GM19467 (cell line): Measurements from ENCODE around the gene PDCL2.
"Not testable (repeated sequence)": the region's sequence is repeated elsewhere in the genome, so short reads cannot be mapped to it uniquely, and the experiment has no call there.

Experiments
- ATAC-seq: cut with Tn5 transposase; IDR thresholded peaks from one replicate; pipeline ENCODE4 v1.9.1; 2021; ENCODE audit warnings: mild to moderate bottlenecking, moderate library complexity; ENCODE audit not compliant: unreplicated experiment

Gene PDCL2, protein sequence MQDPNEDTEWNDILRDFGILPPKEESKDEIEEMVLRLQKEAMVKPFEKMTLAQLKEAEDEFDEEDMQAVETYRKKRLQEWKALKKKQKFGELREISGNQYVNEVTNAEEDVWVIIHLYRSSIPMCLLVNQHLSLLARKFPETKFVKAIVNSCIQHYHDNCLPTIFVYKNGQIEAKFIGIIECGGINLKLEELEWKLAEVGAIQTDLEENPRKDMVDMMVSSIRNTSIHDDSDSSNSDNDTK

DNA sequence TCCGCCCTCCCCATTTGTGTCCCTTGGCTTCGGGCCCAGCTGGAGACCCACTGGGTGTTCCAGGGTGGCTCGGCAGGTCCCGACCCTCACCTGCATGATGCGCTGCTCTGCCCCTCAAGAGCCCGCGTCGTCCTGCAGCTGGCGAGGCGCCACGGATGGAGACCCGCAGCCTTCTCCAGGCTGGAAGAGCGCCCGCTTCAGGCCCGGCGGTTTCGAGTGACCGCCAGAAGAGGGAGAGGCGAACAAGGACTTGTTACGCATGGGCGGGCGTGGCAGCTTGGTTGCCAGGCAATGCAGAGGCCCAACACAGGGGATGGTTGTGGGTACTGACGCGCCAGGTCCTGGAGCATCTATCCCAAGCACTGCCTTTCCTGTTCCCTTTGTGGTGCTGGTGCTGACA, at the start of gene PDCL2:
Gene PDCL2, minus strand, starts transcription at position 232 of the 400 bp plus-strand sequence. Its CDS starts 136 bp downstream, at position 96.
- no peak for ATAC-seq

DNA sequence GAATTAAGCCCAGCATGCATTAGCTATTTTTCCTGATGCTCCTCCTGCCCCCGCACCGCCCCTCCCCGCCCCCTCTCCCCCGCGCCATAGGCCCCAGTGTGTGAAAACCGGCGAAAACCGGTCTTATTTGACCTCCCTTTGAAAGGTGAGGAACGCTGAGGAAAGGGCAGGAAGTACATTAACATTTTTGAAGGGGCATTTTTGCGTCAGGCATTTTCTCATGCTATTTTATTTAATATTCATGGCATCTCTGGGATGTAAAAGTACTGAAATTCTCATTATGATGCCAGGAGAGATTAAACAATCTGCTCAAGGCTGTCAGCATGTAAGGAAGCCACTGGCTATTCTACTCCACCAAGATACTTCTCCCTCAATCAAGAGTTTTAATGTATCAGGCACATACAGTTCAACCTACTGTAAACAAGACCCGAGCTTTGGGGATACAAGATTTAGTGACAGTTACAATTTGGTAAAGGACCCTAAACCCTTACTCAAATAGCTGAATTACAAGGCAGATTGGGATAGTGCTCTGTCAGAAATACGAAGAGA, 45.3 kb upstream of the PDCL2 start:
- ATAC-seq = no peak

DNA sequence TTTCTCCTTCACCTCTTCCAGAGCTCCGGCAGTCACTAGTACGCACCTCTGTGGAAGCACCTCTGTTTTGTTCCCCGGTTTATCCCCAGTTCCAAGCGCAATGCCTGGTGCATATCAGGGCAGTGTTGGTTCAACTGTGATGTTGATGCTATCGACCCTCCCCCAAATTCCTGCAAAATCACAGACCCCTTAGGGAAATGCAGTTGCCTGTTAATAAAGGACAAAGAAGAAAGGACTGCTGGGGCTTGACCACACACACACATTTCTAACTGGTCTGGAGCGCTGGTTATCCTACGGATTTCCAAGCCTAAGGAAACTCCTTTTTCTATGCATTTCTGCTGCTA, 44.6 kb upstream of the PDCL2 start:
- no peak for ATAC-seq

DNA sequence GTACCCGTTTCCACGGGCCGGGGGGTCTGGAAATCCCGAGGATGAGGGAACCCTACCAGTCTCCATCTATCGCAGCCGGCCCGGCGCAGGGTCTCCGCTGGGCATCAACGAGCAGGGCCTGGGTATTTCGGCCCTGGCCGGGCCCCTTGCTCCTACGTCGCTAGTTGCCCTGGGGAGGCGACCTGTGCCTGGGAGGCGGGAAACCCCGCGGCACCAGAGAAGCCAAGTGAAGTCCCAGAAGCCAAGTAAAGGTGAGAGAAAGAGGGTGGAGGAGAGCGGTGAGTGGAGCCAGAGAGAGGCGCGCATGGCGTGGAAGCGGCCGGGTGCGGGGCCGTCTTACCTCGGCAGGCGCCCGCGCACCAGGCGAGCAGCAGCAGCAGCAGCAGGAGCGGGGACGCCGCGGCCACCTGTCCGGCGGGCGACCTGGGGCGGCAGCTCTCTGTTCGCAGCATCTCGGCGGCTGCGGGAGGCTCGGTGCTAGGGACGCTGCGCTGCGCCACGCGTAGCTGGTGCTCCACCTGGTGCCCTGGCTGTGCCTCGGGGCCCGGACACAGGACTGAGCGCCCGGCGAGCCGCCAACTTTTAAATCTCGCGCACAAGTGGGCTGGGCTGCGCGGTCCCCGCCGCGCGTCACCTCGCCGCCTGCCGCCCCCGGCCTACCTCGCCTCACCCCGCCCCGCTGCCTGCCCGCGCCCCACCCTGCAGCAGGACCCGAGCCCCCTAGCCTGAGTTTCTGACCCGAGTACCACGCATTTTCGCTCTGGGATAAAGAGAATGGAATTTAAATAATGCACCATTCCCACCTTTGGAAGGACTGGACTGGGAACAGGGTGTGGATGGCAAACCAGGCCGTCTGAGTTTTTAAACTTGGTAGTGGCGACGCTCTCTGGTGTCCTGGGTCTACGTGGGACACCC, 44.0 kb upstream of the PDCL2 start, which contains the start of gene NMU:
Gene NMU, minus strand, starts transcription at position 558 of the 915 bp plus-strand sequence. Its CDS starts 106 bp downstream, at position 452.
- ATAC-seq = no peak

DNA sequence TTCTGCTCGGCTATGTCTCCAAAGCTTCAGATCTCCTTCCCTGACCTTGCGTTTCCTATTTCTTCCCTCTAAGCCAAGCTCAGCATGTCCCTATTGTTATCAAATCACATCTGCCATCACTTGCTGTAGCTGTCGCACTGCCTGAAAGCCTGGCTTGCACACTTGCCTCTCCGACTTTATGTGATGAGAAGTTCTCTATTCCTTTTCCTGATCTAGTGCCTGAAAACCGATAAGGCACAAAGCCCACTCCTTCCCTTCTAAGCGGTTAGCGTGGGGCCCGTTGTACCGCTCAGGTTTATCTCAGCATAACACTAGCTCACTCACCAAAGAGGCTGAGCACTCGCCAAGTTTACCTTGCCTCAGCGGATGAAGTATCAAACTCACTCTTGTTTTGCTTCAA, 43.2 kb upstream of the PDCL2 start:
- ATAC-seq = no peak

DNA sequence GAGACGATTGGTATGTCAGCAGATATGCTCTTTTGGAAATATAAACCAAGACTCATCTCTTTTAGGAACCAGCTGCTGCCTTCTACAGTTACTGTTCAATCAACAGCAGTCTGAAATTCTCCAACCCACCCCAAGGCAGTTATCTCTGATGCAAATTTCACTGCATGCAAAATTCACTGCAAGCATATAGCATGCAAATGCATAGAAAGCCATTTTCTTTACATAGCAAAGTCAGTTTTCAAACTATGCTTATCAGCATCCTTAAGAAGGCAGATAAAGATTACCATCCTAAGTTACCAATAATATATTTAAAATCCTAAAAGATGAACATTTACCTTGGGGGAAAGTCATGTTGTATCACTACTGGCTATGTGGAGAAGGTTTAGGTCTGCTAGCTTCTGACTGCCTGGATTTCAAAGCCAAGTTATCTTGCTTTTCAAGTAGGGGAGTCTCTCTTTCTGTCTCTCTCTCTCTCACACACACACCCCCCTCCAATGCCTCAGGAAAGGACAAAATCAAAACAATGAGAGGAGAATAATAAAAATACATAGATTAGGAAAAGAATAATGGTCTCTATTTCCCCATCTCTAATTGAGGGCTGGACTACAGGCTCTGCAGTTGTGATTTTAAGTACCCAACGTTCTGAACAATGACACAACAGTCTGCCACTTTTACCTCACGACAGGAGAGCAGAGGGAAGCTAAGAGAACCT, 42.5 kb upstream of the PDCL2 start:
- no peak for ATAC-seq

DNA sequence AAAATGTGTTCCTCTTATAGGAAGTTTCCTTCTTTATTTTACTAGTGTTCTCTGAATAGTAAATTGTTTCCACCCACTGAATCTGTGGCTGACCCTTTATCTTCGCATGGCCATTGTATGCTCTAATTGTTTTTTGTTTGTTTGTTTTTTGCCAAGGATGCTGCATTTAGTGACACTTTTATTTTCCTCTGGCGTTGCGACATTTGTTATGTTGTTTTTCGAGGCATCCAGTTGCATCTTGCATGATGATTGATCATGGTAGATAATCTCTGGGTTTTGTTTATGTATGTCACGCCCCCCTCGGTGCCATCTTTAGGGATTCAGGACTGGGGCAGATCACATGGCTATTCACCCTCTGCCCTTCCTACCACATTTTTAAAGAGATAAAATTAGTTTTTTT, 41.9 kb upstream of the PDCL2 start:
- ATAC-seq = no peak

DNA sequence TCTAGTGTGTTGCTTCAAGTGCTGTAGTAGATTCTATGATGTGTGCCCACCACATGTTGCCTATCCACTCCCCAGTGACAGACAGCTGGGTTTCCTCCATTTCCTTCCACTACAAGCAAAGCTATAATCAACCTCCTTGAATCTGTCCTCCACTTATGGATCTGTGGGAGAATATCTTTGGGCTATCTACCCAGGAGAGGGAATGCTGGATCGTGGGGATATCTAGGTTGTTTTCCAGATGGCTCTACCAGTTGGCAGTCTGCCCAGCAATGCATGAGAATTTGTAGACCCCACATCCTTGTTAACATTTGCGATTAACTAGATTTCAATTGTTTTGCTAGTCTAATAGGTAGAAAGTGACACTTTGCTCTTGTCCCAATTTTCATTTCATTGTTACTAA, 33.8 kb upstream of the PDCL2 start:
- ATAC-seq = no peak

DNA sequence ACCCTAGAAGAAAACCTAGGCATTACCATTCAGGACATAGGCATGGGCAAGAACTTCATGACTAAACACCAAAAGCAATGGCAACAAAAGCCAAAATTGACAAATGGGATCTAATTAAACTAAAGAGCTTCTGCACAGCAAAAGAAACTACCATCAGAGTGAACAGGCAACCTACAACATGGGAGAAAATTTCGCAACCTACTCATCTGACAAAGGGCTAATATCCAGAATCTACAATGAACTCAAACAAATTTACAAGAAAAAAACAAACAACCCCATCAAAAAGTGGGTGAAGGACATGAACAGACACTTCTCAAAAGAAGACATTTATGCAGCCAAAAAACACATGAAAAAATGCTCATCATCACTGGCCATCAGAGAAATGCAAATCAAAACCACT, 32.0 kb upstream of the PDCL2 start:
- ATAC-seq = not testable (repeated sequence)

DNA sequence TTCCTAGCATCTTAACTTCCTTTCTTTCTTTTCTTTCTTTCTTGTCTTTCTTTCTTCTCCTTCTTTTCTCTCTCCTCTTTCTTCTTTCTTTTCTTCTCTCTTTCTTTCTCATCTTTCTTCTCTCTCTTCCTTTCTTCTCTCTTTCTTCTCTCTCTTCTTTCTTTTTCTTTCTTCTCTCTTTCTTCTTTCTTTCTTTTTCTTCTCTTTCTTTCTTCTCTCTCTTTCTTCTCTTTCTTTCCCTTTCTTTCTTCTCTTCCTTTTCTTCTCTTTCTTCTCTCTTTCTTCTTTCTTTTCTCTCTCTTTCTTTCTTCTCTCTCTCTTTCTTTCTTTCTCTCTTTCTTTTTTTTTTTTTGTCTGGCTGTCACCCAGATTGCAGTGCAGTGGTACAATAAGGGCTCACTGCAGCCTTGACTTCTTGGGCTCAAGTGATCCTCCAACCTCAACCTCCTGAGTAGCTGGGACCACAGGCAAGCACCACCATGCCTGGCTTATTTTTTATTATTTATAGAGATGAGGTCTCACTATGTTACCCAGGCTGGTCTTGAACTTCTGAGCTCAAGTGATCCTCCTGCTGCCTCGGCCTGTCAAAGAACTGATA, 26.6 kb upstream of the PDCL2 start:
- ATAC-seq = no peak

DNA sequence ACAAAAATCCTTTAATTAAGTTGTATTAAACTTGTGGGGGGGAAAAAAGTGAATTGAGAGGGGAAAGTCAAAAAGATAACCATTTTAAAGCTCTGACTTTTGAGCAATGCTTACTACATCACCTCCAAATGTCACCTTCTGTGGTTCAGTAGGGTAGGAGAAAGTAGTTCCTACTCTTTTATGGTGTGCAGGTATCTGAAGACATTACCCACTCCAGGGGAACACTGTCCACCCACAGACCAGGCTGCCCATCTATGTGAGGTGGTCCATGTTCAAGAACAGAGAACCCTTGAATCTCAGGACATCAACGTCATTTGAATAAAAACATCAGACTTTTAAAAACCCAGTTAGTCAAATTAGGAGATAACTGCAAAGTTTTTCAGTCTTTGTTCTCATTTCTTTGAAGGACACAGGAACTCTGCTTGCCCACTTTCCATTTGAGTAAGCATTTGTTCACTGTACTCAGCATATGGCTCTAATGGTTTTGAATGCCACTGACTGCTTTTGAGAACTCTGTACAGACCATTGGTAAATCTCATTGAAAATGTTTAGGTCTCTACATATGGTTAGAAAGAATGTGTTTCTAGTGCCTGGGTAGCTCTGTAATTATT, 25.6 kb upstream of the PDCL2 start:
- ATAC-seq = peak; percentile 88

DNA sequence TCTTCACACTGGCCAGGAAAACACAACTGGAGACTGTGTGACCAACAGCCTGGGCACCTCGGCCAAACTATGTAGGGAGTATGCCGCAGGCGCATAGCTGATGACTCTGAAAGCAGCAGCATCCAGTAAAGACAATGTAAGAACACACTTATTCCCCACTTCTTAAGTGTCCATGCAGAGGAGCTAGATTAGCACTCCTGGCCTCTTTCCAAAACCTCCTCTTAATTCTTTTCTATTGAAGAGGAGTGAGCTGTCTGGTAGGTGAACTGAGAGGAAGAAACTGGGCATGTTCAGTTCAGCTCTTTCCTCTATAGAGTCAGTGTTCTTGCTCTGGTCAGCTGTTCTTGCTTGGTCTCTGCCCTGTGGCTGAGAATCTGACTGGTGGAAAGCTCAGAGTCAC, 23.0 kb upstream of the PDCL2 start:
- no peak for ATAC-seq

DNA sequence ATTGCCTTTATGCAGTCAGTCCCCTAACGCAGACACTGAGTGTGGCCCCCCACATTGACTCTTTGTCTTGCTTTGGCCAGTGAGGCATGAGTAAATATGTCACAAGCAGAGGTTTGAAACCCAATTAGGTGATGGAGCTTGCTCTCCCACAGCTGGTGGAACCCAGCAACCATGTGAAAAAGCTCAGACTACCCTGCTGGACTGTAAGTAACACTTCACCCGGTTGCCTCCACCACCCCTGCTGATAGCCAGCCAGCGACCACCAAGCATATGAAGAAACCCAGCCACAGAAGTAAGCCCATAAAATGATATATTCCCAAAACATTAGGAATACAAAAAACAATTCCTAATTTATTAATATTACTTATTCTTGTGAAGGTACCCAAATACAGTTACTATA, 21.6 kb upstream of the PDCL2 start:
- no peak for ATAC-seq

DNA sequence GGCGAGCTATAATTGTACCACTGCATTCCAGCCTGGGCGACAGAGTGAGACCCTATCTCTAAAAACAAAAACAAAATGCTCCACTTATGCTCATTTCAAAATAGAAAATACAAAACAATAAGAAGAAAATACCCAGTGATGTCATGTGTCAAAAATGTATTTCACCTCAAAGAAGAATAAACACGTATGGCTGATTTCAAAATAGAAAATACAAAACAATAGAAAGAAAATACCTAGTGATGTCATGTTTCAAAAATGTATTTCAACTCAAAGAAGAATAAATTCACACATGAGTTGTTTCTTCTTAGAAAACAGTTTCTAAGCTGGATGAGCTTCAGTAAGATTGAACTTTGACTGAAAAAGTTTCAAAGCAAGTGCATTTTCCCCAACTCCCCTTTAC, 20.3 kb upstream of the PDCL2 start:
- no peak for ATAC-seq

DNA sequence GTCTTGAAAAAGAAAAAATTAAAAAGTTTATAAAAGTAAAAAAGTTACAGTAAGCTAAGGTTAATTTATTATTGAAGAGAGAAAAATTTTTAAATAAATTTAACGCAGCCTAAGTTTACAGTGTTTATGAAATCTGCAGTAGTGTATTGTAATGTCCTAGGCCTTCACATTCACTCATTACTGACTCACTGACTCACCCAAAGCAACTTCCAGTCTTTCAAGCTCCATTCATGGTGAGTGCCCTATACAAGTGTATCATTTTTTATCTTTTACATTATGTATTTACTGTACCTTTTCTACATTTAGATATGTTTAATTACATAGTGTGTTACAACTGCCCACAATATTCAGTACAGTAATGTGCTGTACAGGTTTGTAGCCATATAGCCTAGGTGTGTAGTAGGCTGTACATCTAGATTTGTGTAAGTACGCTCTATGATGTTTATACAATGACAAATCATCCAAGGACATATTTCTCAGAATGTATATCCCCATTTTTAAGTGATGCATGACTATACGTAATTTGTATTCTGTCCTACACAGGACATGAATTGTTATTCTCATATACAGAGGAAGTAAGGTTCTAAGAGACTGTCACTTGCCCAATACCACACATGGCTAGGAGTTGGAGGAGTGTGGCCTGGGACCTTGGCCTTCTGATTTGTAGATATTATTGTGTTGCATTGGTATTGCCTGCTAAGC, 19.5 kb upstream of the PDCL2 start:
- no peak for ATAC-seq

DNA sequence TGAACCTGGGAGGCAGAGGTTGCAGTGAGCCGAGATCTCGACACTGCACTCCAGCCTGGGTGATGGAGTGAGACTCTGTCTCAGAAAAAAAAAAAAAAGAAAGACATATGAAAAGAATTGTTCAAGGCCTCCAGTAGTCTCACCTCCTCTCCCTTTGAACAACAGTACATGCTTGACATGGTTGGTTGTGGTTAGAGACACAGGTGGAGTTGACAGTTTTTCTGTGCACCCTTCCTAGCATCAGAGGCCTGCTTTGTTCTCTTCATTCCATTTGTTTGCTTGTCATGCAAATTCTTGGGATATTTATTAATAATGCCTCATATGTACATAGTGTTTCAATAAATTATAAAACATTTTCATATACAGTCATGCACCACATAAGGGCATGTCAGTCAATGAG, 18.3 kb upstream of the PDCL2 start:
- no peak for ATAC-seq

DNA sequence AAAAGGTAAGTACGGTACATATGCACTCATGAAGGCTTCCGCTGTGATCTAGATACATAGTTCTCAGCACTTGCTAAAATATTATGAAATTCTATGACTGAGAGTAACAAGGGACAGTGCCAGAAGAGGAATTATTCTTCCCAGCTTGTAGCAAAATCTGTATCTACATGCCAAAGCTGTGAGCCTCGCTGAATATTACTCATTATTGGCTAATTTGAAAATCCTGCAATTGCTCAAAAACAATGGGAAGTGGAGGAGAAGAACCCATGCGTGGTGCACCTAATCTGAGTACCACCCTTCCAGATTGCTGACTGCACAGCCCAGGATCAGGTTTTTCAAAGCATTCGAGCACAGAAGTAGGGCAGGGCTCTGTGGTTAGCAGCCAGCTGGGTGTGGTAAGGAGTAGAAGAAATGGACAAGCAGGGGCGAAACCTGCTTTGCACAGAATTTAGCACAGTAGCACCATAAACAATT, 17.4 kb upstream of the PDCL2 start:
- no peak for ATAC-seq

DNA sequence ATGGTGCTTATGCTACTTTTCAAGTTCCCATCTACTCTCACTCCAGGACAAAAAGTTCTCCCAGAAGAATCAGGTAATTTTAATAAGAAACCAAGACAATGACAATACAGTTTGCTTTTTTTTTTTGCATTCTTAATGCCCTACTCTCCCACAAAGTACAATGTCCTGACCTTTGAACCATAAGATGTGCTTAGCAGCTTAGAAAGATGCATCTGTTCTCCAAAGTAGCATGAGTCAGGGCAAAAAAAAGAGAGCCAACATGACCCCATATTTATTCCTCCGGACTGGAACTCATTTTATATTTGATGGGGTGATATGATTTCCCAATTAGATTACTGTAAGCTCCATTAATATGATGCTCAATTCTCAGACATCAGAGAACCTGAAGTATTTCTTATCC, 16.5 kb upstream of the PDCL2 start:
- no peak for ATAC-seq

DNA sequence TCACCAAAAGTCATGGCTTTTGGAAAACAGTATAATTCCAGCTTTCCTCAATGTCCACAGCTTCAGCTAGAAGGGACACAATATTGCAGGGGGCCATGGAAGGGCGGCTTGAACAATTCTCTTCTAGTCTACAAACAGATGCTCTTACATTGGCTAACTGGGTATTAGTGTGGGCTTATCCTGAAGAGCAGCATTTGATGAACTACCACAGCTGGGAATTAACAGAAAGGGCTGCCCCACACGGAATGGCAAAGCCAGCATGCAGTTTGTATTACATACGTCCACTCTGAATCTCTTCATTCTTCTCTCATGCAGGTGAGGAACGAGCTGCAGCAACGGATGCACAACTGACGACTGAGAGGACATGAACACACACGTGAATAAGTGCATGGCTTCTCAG, 13.0 kb upstream of the PDCL2 start:
- no peak for ATAC-seq

DNA sequence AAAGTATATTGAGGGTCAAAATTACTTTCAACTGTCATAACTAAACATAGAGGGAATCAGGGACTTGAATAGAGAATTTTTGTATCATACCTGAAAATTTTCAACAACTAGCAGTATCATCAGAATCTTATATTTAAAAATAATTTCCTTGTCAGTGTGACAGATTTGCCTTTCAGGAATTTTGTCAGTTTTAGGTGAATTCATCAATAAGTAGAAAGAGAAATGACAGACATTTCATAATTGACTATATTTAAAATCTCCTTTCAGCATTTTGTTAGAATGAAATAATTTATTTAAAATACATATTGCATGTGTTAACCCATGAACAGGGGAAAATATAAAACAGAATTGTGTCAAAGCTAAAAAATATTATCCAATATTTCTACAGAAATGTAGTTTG, 8.6 kb upstream of the PDCL2 start:
- no peak for ATAC-seq
